ENCODE measurements around the gene NR3C1. TPM values are rescaled to one million over a fixed set of nuclear protein-coding genes. Genes with fewer than 3 reads are reported as not detected.
A peak's percentile ranks its signal among the peaks of the same experiment; 100 is the strongest.

Gene NR3C1
- total RNA-seq, 2 donors from 2014 or later = 67.8 to 73.5 TPM

DNA sequence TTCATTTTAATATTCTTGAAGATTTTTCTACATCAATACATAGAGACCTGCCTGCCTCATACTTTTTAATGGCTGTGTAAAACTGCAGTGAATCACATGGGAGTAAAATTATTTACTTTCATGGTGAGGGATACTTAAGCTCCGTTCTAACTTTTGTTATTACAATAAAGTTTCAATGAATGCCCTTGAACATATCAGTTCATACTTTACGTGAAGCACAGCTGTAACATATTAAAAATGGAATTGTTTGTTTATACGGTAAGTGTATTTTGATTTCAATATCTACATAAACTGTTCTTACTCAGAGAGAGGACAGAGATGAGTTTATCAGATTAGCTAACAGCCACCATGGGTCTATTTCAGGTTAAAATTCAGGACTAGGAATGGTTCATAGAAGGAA, 155.1 kb downstream of the NR3C1 start:
- no peak for DNase-seq (ENCODE audit: low spot score)
- intact Hi-C loops (cut with DNase I) = no loop called here

DNA sequence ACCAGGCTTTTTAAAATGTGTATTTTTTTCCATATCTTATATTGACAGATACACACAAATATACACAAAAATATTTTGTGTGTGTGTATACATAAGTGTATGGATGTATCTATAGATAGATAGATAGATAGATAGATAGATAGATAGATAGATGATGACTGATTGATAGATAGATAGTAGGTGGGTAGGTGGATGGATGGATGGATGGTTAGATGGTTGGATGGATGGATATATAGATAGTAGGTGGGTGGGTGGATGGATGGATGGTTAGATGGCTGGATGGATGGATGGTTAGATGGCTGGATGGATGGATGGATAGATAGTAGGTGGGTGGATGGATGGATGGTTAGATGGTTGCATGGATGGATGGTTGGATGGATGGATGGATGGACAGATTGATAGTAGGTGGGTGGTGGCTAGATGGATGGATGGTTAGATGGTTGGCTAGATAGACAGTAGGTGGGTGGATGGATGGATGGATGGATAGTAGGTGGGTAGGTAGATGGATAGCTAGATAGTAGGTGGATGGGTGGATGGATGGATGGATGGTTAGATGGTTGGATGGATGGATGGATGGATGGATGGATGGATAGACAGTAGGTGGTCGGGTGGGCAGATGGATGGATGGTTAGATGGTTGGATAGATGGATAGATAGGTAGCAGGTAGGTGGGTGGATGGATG, 156.2 kb downstream of the NR3C1 start:
- no peak for DNase-seq (ENCODE audit: low spot score)

DNA sequence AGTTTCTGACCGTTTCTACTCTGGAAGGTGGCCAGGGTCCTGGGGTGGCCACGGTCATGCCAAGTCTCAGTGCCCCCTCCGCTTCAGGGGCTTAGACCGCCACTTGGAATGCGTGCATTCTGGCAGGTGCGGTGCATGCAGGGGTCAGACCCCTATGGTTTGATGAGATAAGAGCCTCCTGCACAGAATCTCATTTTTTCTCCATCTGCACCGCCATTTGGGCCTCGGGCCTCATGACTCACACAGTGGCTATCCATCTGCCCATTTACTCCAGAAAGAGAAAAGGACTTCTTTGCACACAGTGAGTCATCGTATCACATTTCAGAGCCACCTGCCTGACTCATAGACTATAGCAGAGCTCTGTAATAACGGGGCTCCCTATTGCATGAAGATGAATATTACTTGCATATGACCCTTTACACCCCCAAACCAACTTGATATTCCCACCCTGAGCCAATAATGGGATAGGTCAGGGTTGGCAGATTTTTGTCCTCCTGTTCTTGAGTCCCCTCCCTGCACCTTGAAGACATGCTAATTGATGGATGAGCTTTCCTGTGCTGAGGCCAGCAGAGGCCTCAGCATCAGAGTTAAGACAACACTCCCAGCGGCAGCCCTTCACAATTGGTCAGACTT, 157.4 kb downstream of the NR3C1 start:
- intact Hi-C loops (cut with DNase I) = no loop called here
- no peak for DNase-seq (ENCODE audit: low spot score)

More for the DNA sequence above, 156.2 kb downstream of the NR3C1 start:
- intact Hi-C loops (cut with DNase I) = no loop called here

DNA sequence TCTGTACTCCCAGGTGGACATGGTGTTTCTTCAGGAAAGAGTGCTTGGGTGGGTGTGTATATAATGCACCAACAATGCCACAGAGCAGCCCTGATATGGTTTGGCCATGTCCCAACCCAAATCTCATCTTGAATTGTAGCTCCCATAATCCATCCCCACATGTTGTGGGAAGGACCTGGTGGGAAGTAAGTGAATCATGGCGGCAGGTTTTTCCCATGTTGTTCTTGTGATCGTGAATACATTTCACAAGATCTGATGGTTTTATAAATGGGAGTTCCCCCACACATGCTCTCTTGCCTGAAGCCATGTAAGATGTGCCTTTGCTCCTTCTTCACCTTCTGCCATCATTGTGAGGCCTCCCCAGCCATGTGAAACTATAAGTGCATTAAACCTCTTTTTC, 158.5 kb downstream of the NR3C1 start:
- intact Hi-C loops (cut with DNase I) = no loop called here
- DNase-seq (ENCODE audit: low spot score) = no peak

DNA sequence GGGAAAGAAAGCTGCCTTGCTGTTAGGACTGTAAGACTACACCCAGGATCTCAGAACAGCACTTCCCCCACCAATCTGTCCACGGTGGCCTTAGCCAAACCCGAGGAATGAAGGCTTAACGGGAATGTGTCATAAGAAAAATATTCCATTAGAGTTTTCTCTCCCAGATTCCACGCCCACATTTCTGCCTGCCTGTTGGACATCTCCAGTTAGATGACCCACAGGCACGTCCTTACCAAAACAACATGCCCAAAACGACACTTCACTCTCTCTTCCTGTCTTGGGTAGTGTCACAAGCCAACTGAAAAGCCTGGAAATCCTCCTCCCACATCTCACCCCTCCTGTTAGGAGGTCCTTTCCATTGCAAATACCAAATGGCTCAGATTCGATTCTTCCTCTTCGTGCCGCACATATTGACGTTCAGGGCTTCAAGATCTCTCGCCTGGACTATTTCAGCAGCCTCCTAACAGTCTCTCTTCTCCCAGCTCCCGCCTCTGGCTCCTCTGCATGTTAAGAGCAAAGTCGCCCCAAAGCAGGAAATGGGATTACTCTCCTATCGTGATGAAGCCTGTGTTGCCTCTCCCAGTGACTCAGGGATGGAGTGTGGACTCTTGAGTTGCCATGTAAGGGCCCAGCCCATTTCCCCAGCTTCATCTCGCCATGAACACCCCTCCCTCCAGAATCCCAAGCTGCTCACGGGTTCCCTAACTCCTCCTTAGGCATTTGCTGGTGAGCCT, 159.3 kb downstream of the NR3C1 start:
- intact Hi-C loops (cut with DNase I) = no loop called here
- DNase-seq (ENCODE audit: low spot score) = peak; percentile 89

DNA sequence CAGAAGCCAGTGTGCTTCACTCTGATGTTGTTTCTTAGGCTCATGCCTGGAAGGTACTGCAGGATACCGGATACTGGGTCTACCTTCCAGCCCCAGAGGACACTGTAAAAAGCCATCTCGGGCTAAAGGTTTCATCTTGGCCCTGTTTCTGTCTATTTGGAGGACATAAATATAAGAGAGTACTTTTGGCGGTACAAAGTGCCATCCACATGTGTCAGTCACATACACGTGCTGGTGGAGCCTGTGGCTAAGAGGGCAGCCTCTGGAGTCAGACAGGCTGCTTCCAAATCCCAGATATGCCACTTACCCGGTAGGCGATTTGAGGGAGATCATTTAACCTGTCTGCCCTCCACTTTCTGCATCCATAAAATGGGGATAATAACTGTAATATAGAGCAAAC, 160.4 kb downstream of the NR3C1 start:
- DNase-seq (ENCODE audit: low spot score) = no peak
- intact Hi-C loops (cut with DNase I) = no loop called here

DNA sequence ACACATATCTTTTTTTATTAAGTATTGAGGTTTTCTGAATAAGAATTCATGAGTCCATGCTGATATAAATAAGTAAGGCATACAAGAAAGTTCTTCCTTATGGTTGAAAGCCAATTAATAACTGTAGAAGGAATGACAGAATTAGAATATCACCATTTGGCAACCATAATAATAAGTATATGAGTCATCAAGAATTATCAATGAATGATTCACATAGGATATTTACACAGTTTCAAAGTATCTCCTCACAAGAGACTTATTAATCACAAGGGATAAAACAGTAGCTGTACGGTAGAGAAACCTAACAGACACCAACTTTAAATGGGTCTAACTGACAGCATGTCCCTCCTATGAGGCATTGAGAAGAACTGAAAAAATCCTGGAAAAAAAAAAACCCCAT, 161.6 kb downstream of the NR3C1 start:
- DNase-seq (ENCODE audit: low spot score) = no peak
- intact Hi-C loops (cut with DNase I) = no loop called here

DNA sequence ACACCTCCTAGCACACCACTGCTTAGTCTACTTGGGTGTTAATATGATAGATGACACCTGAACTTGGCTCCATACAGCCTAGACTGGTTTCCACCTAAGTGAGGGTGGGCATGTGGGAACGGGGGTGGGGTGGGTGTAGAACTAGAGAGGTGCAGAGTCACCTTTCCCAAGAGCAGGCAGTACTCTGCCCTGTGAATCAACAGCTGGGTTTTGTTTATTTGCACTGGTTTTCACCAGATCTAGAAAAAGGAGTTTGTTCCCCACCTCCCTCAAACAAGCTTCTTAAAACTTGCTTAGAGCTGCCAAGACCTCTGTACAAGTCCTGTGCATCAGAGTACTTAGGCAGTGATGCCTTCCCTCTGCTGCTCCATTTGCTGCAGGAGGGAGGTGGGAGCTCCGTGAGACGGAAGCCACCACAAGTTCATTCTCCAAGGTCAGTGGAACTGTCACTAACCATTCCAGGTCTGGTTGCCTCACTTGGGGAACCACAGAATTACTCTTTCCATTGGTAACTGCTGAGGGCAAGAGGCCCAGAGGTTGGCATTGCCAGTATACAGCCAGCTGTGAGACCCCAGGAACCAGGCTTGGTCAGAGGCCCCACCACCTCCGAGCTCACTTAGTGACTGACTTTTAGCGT, 163.5 kb downstream of the NR3C1 start:
- intact Hi-C loops (cut with DNase I) = no loop called here
- no peak for DNase-seq (ENCODE audit: low spot score)

DNA sequence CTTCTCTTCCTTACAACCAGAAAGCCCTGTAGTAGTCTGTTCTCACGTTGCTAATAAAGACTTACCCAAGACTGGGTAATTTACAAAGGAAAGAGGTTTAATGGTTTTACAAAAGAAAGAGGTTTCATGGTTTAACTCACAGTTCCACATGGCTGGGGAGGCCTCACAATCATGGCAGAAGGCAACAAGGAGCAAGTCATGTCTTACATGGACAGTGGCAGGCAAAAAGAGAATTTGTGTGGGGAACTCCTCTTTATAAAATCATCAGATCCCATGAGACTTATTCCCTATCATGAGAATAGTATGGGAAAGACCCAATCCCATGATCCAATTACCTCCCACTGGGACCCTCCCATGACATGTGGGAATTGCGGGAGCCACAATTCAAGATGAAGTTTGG, 164.9 kb downstream of the NR3C1 start:
- no peak for DNase-seq (ENCODE audit: low spot score)
- intact Hi-C loops (cut with DNase I) = no loop called here

DNA sequence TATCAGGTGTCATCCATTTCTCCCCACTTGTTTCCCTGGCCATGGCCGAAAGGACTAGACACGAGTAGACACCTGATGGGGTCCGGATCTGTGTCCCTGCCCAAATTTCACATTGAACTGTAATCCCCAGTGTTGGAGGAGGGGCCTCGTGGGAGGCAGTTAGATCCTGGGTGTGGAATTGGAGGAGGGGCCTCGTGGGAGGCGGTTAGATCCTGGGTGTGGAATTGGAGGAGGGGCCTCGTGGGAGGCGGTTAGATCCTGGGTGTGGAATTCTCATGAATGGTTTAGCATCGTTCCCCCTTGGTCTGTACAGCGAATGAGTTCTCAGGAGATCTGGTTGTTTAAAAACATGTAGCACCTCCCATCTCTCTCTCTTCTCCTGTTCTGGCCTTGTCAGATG, 165.8 kb downstream of the NR3C1 start:
- intact Hi-C loops (cut with DNase I) = no loop called here
- DNase-seq (ENCODE audit: low spot score) = no peak

DNA sequence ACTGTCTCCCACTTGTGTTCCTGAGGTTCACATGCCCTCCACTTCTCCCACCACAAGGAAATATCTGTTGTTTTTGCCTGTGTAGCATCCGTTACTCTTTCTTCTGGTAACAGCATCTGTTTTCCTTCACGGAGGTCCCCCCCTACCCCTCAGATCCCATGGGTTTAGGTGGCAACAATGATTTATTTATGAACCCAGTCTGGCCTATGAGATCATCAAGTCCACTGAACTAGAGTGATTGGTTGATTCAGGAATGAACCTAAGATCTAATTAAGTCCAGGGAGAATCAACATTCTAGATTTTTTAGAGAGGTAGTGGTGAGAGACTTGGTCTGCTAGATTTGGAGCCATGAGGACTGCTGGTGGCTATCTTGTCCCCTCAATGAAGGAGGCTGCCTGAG, 166.8 kb downstream of the NR3C1 start:
- no peak for DNase-seq (ENCODE audit: low spot score)
- intact Hi-C loops (cut with DNase I) = no loop called here

DNA sequence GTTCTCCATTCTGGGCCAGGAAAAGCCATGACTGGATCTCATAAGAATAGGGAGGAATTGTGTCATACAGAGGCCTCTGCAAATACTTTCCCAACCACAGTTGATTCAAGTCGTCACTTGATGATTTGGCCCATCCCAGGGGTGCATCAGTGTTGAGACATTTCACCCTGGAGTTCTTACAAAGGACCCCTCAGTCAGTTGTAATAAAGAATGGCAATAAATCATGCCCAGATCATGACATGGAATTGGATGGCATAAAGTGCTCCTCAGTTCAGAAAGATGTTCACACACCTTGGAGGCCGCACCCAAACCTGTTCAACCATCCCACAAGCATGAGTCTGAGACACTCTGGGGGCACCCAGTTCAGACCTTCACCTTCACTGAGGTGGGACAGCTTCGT, 168.1 kb downstream of the NR3C1 start:
- intact Hi-C loops (cut with DNase I) = no loop called here

DNA sequence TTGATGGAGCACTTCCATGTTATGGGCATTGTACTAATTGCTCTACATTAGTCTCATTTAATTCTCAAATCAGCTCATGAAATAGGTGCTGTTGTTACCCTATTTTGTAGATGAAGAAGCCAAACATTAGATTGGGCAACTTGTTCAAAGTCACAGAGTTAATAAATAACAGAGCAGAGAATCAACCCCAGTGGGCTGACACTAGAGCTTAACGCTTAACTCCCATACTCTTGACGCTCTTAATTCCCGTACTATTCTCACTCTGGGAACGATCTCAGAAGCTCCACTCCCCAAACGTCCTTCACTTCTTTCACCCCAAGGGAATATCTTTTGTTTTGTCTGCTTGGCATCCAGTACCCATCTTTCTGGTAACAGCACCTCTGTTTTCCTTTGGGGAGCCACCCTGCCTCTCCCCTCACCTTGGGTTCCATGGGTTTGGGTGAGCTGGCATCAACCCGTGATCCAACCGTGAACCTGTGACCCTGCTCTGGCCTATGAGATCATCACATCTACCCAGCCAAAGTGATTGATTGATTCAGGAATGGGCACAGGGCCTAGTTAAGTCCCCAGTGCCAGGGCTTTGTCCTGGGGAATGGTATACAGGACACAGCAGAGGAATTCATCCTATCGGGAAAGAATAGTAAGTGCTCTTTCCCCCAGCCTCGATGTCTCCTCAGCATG, 169.2 kb downstream of the NR3C1 start:
- intact Hi-C loops (cut with DNase I) = no loop called here
- DNase-seq (ENCODE audit: low spot score) = no peak

More for the DNA sequence above, 168.1 kb downstream of the NR3C1 start:
- DNase-seq (ENCODE audit: low spot score) = no peak

DNA sequence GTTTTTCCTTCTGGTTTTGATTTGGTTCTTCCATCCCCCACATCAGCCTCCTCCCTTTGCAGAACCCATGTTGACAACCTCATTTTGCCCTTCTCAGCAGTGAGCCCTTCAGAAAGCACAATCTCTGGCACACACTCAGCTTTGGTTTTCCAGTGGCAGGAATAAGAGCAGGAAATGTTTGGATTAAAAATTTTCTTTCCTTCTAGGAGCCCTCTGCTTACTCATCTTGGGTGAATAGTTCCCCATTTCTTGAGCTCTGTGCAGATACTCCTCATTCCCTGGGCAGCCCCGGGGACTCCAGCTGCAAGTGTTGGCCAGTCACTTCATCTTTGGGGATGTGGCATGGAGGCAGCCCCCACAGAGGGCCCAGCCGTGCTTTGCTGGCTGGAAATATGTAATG, 170.5 kb downstream of the NR3C1 start:
- no peak for DNase-seq (ENCODE audit: low spot score)
- intact Hi-C loops (cut with DNase I) = no loop called here

DNA sequence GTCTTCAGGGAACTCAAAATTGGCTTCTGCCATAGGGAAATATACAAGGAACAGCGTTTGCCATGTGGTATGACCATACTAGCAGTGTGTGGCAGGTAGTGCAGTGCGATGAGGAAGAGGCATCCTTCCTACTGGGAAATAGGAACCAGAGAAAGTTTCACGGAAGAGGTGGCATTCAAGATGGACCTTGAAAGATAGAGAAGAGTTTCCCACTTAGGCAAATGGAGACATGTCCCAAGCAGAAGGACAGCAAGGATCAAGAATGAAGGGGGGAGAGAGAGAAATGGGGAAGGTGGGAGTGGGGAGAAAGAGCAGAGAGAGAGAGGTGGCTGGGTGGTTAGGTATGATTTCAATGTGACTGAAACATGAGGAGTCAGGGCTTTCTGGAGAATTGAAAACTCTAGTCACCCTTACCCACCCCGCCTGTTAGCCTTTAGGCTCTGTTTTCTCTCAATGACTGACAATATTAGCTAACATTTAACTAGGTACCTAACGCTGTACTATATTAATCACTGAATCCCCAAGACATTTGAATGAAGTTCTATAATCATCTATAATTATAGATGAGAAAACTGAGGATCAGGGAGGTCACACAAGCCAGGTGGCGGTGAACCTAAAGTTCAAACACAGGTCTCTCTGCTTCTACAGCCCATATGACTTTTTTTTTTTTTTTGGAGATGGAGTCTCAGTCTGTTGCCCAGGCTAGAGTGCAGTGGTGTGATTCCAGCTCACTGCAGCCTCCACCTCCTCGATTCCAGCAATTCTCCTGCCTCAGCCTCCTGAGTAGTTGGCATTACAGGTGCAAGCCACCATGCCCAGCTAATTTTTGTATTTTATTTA, 171.3 kb downstream of the NR3C1 start:
- intact Hi-C loops (cut with DNase I) = no loop called here
- no peak for DNase-seq (ENCODE audit: low spot score)

DNA sequence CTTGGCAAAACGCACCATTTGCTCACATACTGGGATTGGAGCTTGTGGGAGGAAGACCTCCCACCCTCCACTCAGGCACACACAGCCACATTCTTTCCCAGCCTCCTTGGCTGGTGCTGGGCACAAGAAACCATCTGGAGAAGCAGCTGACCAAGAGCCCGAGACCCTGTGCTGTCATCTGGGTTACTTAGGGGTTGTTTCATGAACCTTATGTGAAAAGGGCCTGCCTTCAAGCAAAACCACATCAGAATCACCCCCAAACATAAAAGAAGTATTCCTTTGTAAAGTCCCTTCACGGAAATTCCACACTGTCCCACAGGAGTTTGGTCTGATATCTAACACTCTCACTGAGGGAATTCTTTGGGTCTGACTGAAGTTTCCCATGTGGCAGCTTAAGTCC, 172.1 kb downstream of the NR3C1 start:
- intact Hi-C loops (cut with DNase I) = no loop called here
- no peak for DNase-seq (ENCODE audit: low spot score)

DNA sequence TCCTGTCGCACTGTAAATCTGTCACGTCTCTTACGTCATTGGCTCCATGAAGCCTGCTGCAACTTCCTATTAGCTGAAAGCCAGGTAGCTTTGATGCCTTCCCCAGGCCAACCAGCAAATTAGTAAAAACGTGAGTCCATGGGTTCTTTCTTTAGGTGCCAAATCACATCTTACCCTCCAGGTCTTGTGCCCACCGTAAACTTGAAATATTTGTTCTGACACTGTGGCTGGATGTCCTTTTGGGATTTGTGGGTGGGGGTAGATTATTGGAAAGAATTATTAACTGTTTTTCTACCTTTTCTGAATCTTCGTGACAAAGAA, 172.8 kb downstream of the NR3C1 start:
- intact Hi-C loops (cut with DNase I) = no loop called here
- no peak for DNase-seq (ENCODE audit: low spot score)

DNA sequence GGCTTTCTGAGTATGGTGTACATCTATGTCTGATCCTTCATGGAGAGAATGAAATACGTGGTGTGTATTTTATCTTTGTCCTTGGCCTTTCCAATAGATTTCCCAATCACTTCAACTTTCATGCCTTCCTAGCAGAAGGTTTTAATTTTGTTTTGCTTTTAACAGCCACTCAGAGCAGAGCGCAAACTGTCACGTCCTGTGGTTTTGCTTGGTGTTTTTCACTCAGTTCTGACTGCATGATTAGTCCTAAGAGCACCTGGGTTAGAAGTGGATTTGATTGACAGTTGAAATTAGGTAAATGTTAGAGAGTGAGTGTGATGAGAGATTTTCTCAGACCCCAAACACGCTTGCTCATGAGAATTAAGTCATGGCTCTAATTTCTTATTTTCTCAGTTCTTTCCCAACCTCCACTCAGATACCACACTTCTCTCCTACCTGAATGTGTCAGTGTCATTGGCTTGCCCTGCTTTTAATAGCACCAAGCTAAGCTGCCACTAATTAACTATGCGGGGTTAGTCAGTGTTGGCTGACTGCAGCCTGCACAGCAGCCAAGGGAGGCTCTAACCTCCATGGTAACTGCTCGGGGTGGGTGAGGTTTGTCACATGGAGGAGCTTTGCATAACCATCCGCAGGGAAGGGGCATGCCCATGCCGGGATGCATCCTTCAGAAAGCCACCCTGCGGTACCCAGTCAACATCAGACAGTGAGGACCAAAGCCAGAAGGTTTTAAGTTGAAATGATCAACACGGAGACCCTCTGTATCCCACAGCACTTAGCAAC, 173.4 kb downstream of the NR3C1 start:
- DNase-seq (ENCODE audit: low spot score) = no peak
- intact Hi-C loops (cut with DNase I) = no loop called here
